HepG2 (cell line): Measurements from ENCODE around the gene ETFRF1. TPM values are rescaled to one million over a fixed set of nuclear protein-coding genes. Genes with fewer than 3 reads are reported as not detected.

Experiments used
- ATAC-seq: fragments of 200-7000 bp; cut with Tn5 transposase; 3 replicates; pipeline ENCODE4 v1.9.1; 2020; ENCODE audit warnings: mild to moderate bottlenecking, moderate library complexity
- BruUV-seq: library from RNA; stranded (reverse); fragments of 400-500 nt; replicated peaks from 2 replicates; lab custom pipeline; 2021; lab: Mats Ljungman, UMichigan
- CTCF ChIA-PET: fragments of 300-600 bp; formaldehyde crosslinking; extraction: SDS; loops from one replicate; lab custom pipeline; 2021; ENCODE audit warnings: low total read pairs, inconsistent platforms, low intra/inter-chr PET ratio; lab: Yijun Ruan, JAX
- POLR2A ChIA-PET: fragments of 350-600 bp; sonication (Branson Sonifier 250); formaldehyde crosslinking; loops from one replicate; lab custom pipeline; 2020; ENCODE audit warnings: antibody characterized with exemption, inconsistent platforms; lab: Yijun Ruan, JAX
- DNase-seq: peaks from one replicate; pipeline ENCODE4 v3.0.0-alpha.2; 2015; ENCODE audit warnings: low spot score
- FAIRE-seq: peaks from 3 replicates; lab custom pipeline; 2011; peaks lifted over from hg19 to GRCh38; lab: Jason Lieb, UNC
- H2AFZ ChIP-seq: one replicate; pipeline ENCODE4 v1.6.1; 2011; ENCODE audit warnings: low read length, inconsistent platforms
- H3K27ac ChIP-seq: fragments of 300-600 bp; 3 replicates; pipeline ENCODE4 v1.8.0; 2011; ENCODE audit warnings: mixed run types, mild to moderate bottlenecking, mixed read lengths, low read length, inconsistent platforms; ENCODE audit not compliant: insufficient read depth; ENCODE audit errors: extremely low read length
- H3K27me3 ChIP-seq, 2 experiments: fragments of 200-600 bp in 1 of 2; 2 replicates in 1 of 2; 3 replicates in 1 of 2; pipeline versions ENCODE4 v1.6.0 to v1.8.0; 2011; ENCODE audit warnings: low read length in 2 of 2, mild to moderate bottlenecking in 2 of 2, moderate library complexity in 2 of 2, inconsistent platforms in 1 of 2; ENCODE audit not compliant: insufficient read depth in 2 of 2, control insufficient read depth in 1 of 2
- H3K36me3 ChIP-seq, 2 experiments: fragments of 200-600 bp in 1 of 2; replicated peaks in 1 of 2; 2 replicates in 1 of 2; 3 replicates in 1 of 2; pipeline versions ENCODE4 v1.5.1 to v1.8.0; 2011; ENCODE audit warnings: low read length in 2 of 2, inconsistent platforms in 1 of 2; ENCODE audit not compliant: insufficient read depth in 2 of 2, control insufficient read depth in 1 of 2
- H3K4me1 ChIP-seq: 2 replicates; pipeline ENCODE4 v1.5.1; 2012; ENCODE audit warnings: low read length, inconsistent platforms; ENCODE audit not compliant: insufficient read depth
- H3K4me2 ChIP-seq: 2 replicates; pipeline ENCODE4 v1.6.0; 2011; ENCODE audit warnings: low read depth, low read length, inconsistent platforms
- H3K4me3 ChIP-seq, 3 experiments: fragments of 200-600 bp in 1 of 3; sonication (generic), shearing (Covaris generic) in 1 of 3; replicated peaks in 1 of 3; 2 replicates each; pipeline ENCODE4 v1.5.1; 2011 to 2016; ENCODE audit warnings: low read length in 3 of 3, inconsistent platforms in 2 of 3, low read depth in 2 of 3, mild to moderate bottlenecking in 2 of 3, control low read depth in 1 of 3, mixed read lengths in 1 of 3; ENCODE audit not compliant: insufficient read depth in 1 of 3
- H3K79me2 ChIP-seq: one replicate; pipeline ENCODE4 v1.6.1; 2011; ENCODE audit warnings: low read length, inconsistent platforms; ENCODE audit not compliant: insufficient read depth
- H3K9ac ChIP-seq: 2 replicates; pipeline ENCODE4 v1.6.0; 2011; ENCODE audit warnings: mild to moderate bottlenecking, low read depth, low read length, inconsistent platforms; ENCODE audit not compliant: insufficient read depth
- H3K9me3 ChIP-seq: 2 replicates; pipeline ENCODE4 v1.5.1; 2012; ENCODE audit warnings: mild to moderate bottlenecking, low read length
- H4K20me1 ChIP-seq: 2 replicates; pipeline ENCODE4 v1.6.0; 2011; ENCODE audit warnings: inconsistent platforms, mild to moderate bottlenecking, low read length, moderate library complexity; ENCODE audit not compliant: insufficient read depth
- CREB1 ChIP-seq, 2 experiments: fragments of 450-650 bp in 1 of 2; IDR thresholded peaks; 2 replicates each; pipeline ENCODE4 v1.6.1; 2016 to 2017; ENCODE audit warnings: control low read depth in 1 of 2, mild to moderate bottlenecking in 1 of 2, missing compliant biosample characterization in 1 of 2, missing genetic modification characterization in 1 of 2
- HNF4G ChIP-seq, 2 experiments: sonication (generic) in 1 of 2; formaldehyde crosslinking in 1 of 2; IDR thresholded peaks; 2 replicates each; pipeline versions ENCODE4 v1.4.0 to v1.6.1; 2011 to 2020; ENCODE audit warnings: borderline replicate concordance in 2 of 2, low read depth in 2 of 2, mild to moderate bottlenecking in 2 of 2, low read length in 1 of 2, missing genetic modification reagents in 1 of 2, moderate library complexity in 1 of 2
- HOMEZ ChIP-seq: IDR thresholded peaks from 2 replicates; pipeline ENCODE4 v1.6.1; 2016; ENCODE audit warnings: low read depth
- IKZF1 ChIP-seq: fragments of 450-650 bp; IDR thresholded peaks from 2 replicates; pipeline ENCODE4 v1.7.1; 2016
- MAFF ChIP-seq: IDR thresholded peaks from 2 replicates; pipeline ENCODE4 v1.6.1; 2011; ENCODE audit warnings: low read depth, low read length, improper control_type of control experiment
- MAFK ChIP-seq, 2 experiments: IDR thresholded peaks in 1 of 2; conservative IDR thresholded peaks in 1 of 2; 2 replicates each; pipeline ENCODE4 v1.6.1; 2011; ENCODE audit warnings: improper control_type of control experiment in 2 of 2, low read length in 2 of 2
- MED1 ChIP-seq: sonication (generic); formaldehyde crosslinking; IDR thresholded peaks from 2 replicates; pipeline ENCODE4 v1.4.0; 2020; ENCODE audit warnings: missing genetic modification reagents
- NFE2L2 ChIP-seq: fragments of 150-350 bp; IDR thresholded peaks from 2 replicates; pipeline ENCODE4 v1.6.1; 2014; ENCODE audit warnings: low read length
- NONO ChIP-seq, 2 experiments: fragments of 450-650 bp in 1 of 2; sonication (generic) in 1 of 2; formaldehyde crosslinking in 1 of 2; IDR thresholded peaks in 1 of 2; conservative IDR thresholded peaks in 1 of 2; 2 replicates each; pipeline versions ENCODE4 v1.6.1 to v1.8.0; 2017 to 2022; ENCODE audit warnings: mild to moderate bottlenecking in 1 of 2, missing genetic modification reagents in 1 of 2, moderate library complexity in 1 of 2
- ZBTB2 ChIP-seq: sonication (generic); formaldehyde crosslinking; IDR thresholded peaks from 2 replicates; pipeline ENCODE4 v1.8.0; 2022; ENCODE audit warnings: low read depth, missing genetic modification reagents
- ZKSCAN8 ChIP-seq: IDR thresholded peaks from 2 replicates; pipeline ENCODE4 v1.6.1; 2016; ENCODE audit warnings: borderline replicate concordance, missing genetic modification reagents, missing compliant biosample characterization
- ZNF839 ChIP-seq: sonication (generic); formaldehyde crosslinking; IDR thresholded peaks from 2 replicates; pipeline ENCODE4 v1.4.0; 2020; ENCODE audit warnings: missing genetic modification reagents, mild to moderate bottlenecking, borderline replicate concordance
- WGBS: methylation state at CpG from one replicate; pipeline ENCODE4 v1.1.6; 2017; ENCODE audit warnings: low lambda C conversion rate; 5-methylcytosine and 5-hydroxymethylcytosine counted together
- in situ Hi-C: cut with HindIII; loops from 2 replicates; pipeline ENCODE4 v1.10.0; 2017; ENCODE audit warnings: low pct_unique_long_range_greater_than_20kb; ENCODE audit not compliant: extremely low pct_ligation_motif_present
- intact Hi-C: fragments of 100-400 bp; cut with micrococcal nuclease; formaldehyde crosslinking; loops from one replicate; pipeline ENCODE4 v1.10.0; 2022; ENCODE audit not compliant: unreplicated experiment
- polyA plus RNA-seq, 8 experiments: library from polyadenylated mRNA; depleted of rRNA in 3 of 8; stranded (reverse) in 7 of 8; unstranded in 1 of 8; fragments of >200 nt; fragmentation: Illumina TruSeq in 4 of 8; extraction: Trizol in 4 of 8; gene quantifications; 2 replicates each; pipeline versions ENCODE4 v1.2.1 to v1.2.3, GENCODE V29; 2011 to 2016; ENCODE audit warnings: low read depth in 4 of 8, missing spikeins in 1 of 8, mixed read lengths in 1 of 8; ENCODE audit not compliant: insufficient read depth in 1 of 8
- total RNA-seq, 5 experiments: library from RNA; depleted of rRNA; stranded (reverse); fragments of >200 nt; fragmentation: Illumina TruSeq; extraction: Trizol; gene quantifications; 2 replicates each; pipeline ENCODE4 v1.2.3, GENCODE V29; 2016; ENCODE audit warnings: low read depth in 1 of 5
- TF ChIP-seq, protein P1 (sequence below), 2 experiments: sonication (generic) in 1 of 2; formaldehyde crosslinking in 1 of 2; IDR thresholded peaks; 2 replicates each; pipeline versions ENCODE4 v1.6.1 to v1.9.0; 2014 to 2022; ENCODE audit warnings: antibody characterized with exemption in 1 of 2, borderline replicate concordance in 1 of 2, inconsistent platforms in 1 of 2, low read depth in 1 of 2, missing genetic modification reagents in 1 of 2

Gene ETFRF1
- total and polyA plus RNA-seq, 2 of the 13 experiments (the other 11 are each of a cell fraction or from before 2014, with no cell fraction given), result 6.8 to 7.0 TPM

DNA sequence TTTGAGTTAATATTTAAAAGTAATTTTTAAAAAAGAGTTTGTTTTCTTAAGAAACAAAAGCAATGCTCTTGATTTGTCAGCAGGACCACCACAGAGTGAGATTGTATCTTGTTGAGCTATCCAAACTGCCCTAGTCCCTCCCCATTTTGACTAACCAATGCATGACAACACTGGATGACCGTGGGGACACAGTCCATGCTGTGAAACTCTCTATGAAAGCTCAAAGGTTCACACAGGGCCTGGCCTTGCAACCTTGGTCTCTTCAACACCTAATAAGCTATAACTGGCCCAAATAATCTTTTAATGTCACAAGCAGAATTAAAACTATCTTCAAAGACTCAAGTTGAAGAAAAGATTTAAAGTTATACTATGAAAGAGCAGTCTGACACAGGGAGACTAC is 13.5 kb downstream of the ETFRF1 start (continued):
- TF ChIP-seq HOMEZ (CRISPR knock-in tag), result peak; percentile 98; the same call in 1 of the 2 replicates
- TF ChIP-seq IKZF1, result no peak
- TF ChIP-seq HNF4G (IDR thresholded peaks at IDR 0.05; ENCODE audit: borderline replicate concordance, low read depth, low read length), result peak; percentile 57; the same call in 1 of the 2 replicates
- no peak for TF ChIP-seq HNF4G (CRISPR knock-in tag; IDR thresholded peaks at IDR 0.05; ENCODE audit: borderline replicate concordance, low read depth)

DNA sequence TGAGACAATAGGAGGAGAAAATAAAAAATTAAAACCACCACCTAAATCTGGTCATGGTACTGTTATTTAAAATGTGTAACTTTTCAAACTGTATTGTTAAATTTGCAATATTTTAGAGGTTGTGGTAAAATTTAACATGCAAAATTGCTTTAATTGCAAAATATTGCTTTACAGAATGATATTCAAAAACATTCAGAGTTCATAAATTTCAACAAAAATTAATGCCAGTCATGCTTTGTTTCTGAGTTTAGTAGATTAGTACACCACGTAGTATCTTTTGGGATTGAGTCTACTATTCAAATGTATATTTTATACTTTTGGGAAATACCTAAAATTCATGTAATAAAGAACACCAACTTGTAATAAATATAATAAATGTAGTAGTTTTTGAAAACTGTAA is 18.3 kb downstream of the ETFRF1 start:
- intact Hi-C loops, result no loop called here
- TF ChIP-seq NFE2L2 (peak; percentile 61; the same call in 1 of the 2 replicates), ZKSCAN8 (CRISPR knock-in tag) (no peak), ZNF839 (CRISPR knock-in tag) (no peak), MAFF (peak; percentile 14; the same call in 1 of the 2 replicates), MAFK (conservative IDR thresholded peaks at IDR 0.05 in 1 of 2, IDR thresholded peaks at IDR 0.05 in 1 of 2; ENCODE audit: low read length in 2 of 2) (peak in 1 of 2 experiments; percentile 39; a peak in 1 of 4 replicates), MED1 (no peak), CREB1 (IDR thresholded peaks at IDR 0.05) (no peak), CREB1 (CRISPR knock-in tag; IDR thresholded peaks at IDR 0.05) (no peak), NONO (IDR thresholded peaks at IDR 0.05) (no peak), NONO (CRISPR knock-in tag; conservative IDR thresholded peaks at IDR 0.05) (no peak), ZBTB2 (no peak)
- TF ChIP-seq, protein P1, sequence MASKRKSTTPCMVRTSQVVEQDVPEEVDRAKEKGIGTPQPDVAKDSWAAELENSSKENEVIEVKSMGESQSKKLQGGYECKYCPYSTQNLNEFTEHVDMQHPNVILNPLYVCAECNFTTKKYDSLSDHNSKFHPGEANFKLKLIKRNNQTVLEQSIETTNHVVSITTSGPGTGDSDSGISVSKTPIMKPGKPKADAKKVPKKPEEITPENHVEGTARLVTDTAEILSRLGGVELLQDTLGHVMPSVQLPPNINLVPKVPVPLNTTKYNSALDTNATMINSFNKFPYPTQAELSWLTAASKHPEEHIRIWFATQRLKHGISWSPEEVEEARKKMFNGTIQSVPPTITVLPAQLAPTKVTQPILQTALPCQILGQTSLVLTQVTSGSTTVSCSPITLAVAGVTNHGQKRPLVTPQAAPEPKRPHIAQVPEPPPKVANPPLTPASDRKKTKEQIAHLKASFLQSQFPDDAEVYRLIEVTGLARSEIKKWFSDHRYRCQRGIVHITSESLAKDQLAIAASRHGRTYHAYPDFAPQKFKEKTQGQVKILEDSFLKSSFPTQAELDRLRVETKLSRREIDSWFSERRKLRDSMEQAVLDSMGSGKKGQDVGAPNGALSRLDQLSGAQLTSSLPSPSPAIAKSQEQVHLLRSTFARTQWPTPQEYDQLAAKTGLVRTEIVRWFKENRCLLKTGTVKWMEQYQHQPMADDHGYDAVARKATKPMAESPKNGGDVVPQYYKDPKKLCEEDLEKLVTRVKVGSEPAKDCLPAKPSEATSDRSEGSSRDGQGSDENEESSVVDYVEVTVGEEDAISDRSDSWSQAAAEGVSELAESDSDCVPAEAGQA (IDR thresholded peaks at IDR 0.05; ENCODE audit: low read depth), result no peak
- TF ChIP-seq, protein P1 (CRISPR knock-in tag; IDR thresholded peaks at IDR 0.05; ENCODE audit: borderline replicate concordance), result no peak

More for the DNA sequence above, 18.3 kb downstream of the ETFRF1 start:
- DNase-seq (no peak), ATAC-seq (no peak), FAIRE-seq (no peak)
- CTCF ChIA-PET, result no interaction called here
- WGBS, result 94% methylated on average over 1 of the region's 1 CpG
- H3K36me3 ChIP-seq, result 0 out of 5 replicates have a peak, but pooled peaks cover 0 to 5% of the 10 kb centered on the region in 2 experiments
- H3K4me2 ChIP-seq, result no peak overlapping the region
- H3K79me2 ChIP-seq, result no peaks in the 10 kb centered on the region
- no peaks in the 10 kb centered on the region for H4K20me1 ChIP-seq
- no peak overlapping the region for H2AFZ ChIP-seq
- H3K9ac ChIP-seq, result no peak overlapping the region
- in situ Hi-C loops, result no loop called here
- H3K27me3 ChIP-seq, result no peaks in the 10 kb centered on the region
- H3K27ac ChIP-seq, result no peak overlapping the region
- H3K9me3 ChIP-seq, result no peaks in the 10 kb centered on the region
- BruUV-seq, result no TSS peak
- POLR2A ChIA-PET, result no interaction called here
- no peak overlapping the region for H3K4me3 ChIP-seq
- H3K4me1 ChIP-seq, result peaks cover 5% of the 10 kb centered on the region; the same call in 1 of the 2 replicates
